Adrenal gland (tissue), 5 donors: ENCODE measurements around the gene ASTN1.

Experiments used
- CTCF ChIP-seq, 6 experiments: fragments of 450-650 bp in 4 of 6; fragments of 200-600 bp in 2 of 6; sonication (generic) in 1 of 6; IDR thresholded peaks; 1 replicate in 5 of 6; 2 replicates in 1 of 6; pipeline versions ENCODE4 v1.5.1 to v1.8.0; 2016 to 2021; ENCODE audit warnings: antibody characterized with exemption in 6 of 6, mild to moderate bottlenecking in 2 of 6, moderate library complexity in 1 of 6
- POLR2A ChIP-seq, 2 donors: fragments of 450-650 bp; IDR thresholded peaks; one replicate each; pipeline ENCODE4 v1.6.1; 2017; ENCODE audit warnings: antibody characterized with exemption in 2 of 2, mild to moderate bottlenecking in 2 of 2, moderate library complexity in 1 of 2
- donor health status: DM: no; HTN: no; CAD: no.

GRCh38 chr1:176826265-176826664 is 338.2 kb downstream of the ASTN1 start:
- TF ChIP-seq CTCF (IDR thresholded peaks at IDR 0.05) = no peak
- no peak for TF ChIP-seq POLR2A (IDR thresholded peaks at IDR 0.05)
